ELF-1 (cell line): ENCODE results near the gene UBASH3B.
A peak's percentile ranks its signal among the peaks of the same experiment; 100 is the strongest.

Experiments used
- DNase-seq: peaks from one replicate; pipeline ENCODE4 v3.0.0-alpha.2; 2016; ENCODE audit warnings: low read depth, low spot score

Gene UBASH3B

GRCh38 chr11:122732342-122733315 is 77.1 kb downstream of the UBASH3B start:
- no peak for DNase-seq

GRCh38 chr11:122733318-122733717 is 77.8 kb downstream of the UBASH3B start:
- DNase-seq = no peak

- no peak for DNase-seq
These were observed 79.5 kb downstream of the UBASH3B start for GRCh38 chr11:122734848-122735496.

- DNase-seq = no peak
These were observed 82.6 kb downstream of the UBASH3B start for GRCh38 chr11:122737951-122738693.

GRCh38 chr11:122741613-122742300 is 86.2 kb downstream of the UBASH3B start:
- DNase-seq = no peak

- DNase-seq = no peak
These were observed 86.9 kb downstream of the UBASH3B start for GRCh38 chr11:122742301-122743018.

- no peak for DNase-seq
These were observed 87.7 kb downstream of the UBASH3B start for GRCh38 chr11:122743097-122743741.

GRCh38 chr11:122743949-122744348 is 88.4 kb downstream of the UBASH3B start:
- no peak for DNase-seq

GRCh38 chr11:122744357-122744756 is 88.8 kb downstream of the UBASH3B start:
- DNase-seq = no peak

- no peak for DNase-seq
These were observed 89.6 kb downstream of the UBASH3B start for GRCh38 chr11:122745111-122745510.

- DNase-seq = no peak
These were observed 90.5 kb downstream of the UBASH3B start for GRCh38 chr11:122746050-122746478.

GRCh38 chr11:122746611-122747244 is 91.2 kb downstream of the UBASH3B start:
- DNase-seq = no peak

- DNase-seq = no peak
These were observed 91.8 kb downstream of the UBASH3B start for GRCh38 chr11:122747351-122747781.

GRCh38 chr11:122749005-122749687 is 93.6 kb downstream of the UBASH3B start:
- DNase-seq = no peak

GRCh38 chr11:122750049-122750448 is 94.5 kb downstream of the UBASH3B start:
- no peak for DNase-seq

GRCh38 chr11:122751292-122752070 is 96.0 kb downstream of the UBASH3B start:
- peak; percentile 84 for DNase-seq

GRCh38 chr11:122754028-122754427 is 98.5 kb downstream of the UBASH3B start:
- DNase-seq = no peak
